Measurements from ENCODE around the gene ADGRB2.
A peak's percentile ranks its signal among the peaks of the same experiment; 100 is the strongest.
"Not testable (repeated sequence)": the region's sequence is repeated elsewhere in the genome, so short reads cannot be mapped to it uniquely, and the experiment has no call there.

The ADGRB2 gene

DNA sequence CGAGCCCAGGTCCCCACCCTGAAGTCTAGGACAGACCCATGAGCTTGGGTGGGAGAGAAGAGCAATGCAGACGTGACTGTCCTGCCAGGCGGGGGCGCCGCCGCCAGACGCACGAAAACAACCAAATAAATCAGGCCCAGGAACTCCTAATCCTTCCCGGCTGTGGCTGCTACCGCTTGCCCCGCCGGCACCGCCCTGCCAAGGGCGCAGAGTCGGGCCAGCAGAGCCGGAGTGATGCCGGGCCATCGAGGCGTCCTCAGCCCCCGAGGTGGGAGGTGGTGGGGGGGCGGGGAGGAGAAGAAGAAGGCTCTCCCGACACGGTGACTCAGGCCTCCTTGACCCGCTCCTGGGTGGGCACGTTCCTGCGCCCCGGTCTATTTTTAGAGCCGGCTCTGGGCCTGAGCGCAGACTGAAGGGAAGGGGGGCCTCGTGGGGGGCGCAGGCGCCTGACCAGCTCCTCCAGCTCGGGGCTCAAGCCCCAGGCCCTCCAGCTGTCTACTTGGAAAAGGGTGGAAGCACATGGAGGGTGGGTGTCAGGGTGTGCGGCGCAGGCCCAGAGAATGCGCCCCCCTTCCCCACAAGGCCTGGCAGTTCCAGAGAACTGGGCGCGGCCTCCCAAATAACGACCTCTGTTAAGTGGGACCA lies 49.6 kb downstream of the ADGRB2 start:
- Histone ChIP-seq H3K36me3 (ENCODE audit: control insufficient read depth, insufficient read depth, low read length) (no peaks in the 10 kb centered on the region), H3K27ac (peak overlapping the region; percentile 36), H3K27me3 (ENCODE audit: control insufficient read depth, insufficient read depth, low read length) (no peaks in the 10 kb centered on the region), H3K4me3 (ENCODE audit: low read depth, low read length) (no peak overlapping the region), H3K9me3 (ENCODE audit: control insufficient read depth, low read length) (no peaks in the 10 kb centered on the region), H3K9ac (no peak overlapping the region), H3K79me2 (no peaks in the 10 kb centered on the region), H2AFZ (peak overlapping the region; percentile 82), H3K4me2 (ENCODE audit: low read length) (peak overlapping the region; percentile 38), H3K4me1 (peaks cover 7% of the 10 kb centered on the region)
- TF ChIP-seq CTCF (IDR thresholded peaks at IDR 0.05), result no peak

- Histone ChIP-seq H3K27me3 (ENCODE audit: control insufficient read depth, insufficient read depth, low read length) (no peaks in the 10 kb centered on the region), H3K9ac (no peak overlapping the region), H3K79me2 (no peaks in the 10 kb centered on the region), H3K27ac (no peak overlapping the region), H2AFZ (no peak overlapping the region), H3K4me1 (no peaks in the 10 kb centered on the region), H3K4me3 (ENCODE audit: low read depth, low read length) (no peak overlapping the region), H3K9me3 (ENCODE audit: control insufficient read depth, low read length) (no peaks in the 10 kb centered on the region), H3K36me3 (ENCODE audit: control insufficient read depth, insufficient read depth, low read length) (no peaks in the 10 kb centered on the region), H3K4me2 (ENCODE audit: low read length) (no peak overlapping the region)
- no peak for TF ChIP-seq CTCF (IDR thresholded peaks at IDR 0.05)
These were observed 51.5 kb downstream of the ADGRB2 start for GRCh38 chr1:31712630-31713029.

DNA sequence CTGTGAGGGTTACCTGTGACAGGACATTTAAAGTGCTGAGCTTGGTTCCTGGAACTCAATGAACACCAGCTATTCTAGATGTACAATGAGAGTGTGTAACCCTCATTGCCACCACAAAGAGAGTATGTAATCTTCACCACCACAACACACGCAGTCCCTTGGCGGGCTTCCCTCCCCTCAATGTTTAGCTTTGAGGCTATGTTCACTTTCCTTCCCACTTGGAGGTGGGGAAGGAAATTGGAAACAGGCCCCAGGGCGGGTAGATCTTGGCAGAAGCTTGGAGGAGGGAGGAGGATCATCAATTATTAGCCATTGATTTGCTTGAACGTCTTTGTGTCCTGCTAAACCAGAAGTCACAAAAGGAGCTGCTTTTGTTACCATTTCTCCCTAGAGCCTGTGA lies 52.1 kb downstream of the ADGRB2 start:
- H3K9me3 ChIP-seq (ENCODE audit: control insufficient read depth, low read length), result no peaks in the 10 kb centered on the region
- no peak overlapping the region for H2AFZ ChIP-seq
- H3K4me3 ChIP-seq (ENCODE audit: low read depth, low read length), result no peak overlapping the region
- no peaks in the 10 kb centered on the region for H3K79me2 ChIP-seq
- no peaks in the 10 kb centered on the region for H3K27me3 ChIP-seq (ENCODE audit: control insufficient read depth, insufficient read depth, low read length)
- H3K4me2 ChIP-seq (ENCODE audit: low read length), result no peak overlapping the region
- H3K27ac ChIP-seq, result no peak overlapping the region
- TF ChIP-seq CTCF (IDR thresholded peaks at IDR 0.05), result no peak
- no peaks in the 10 kb centered on the region for H3K36me3 ChIP-seq (ENCODE audit: control insufficient read depth, insufficient read depth, low read length)
- H3K9ac ChIP-seq, result no peak overlapping the region
- no peaks in the 10 kb centered on the region for H3K4me1 ChIP-seq

DNA sequence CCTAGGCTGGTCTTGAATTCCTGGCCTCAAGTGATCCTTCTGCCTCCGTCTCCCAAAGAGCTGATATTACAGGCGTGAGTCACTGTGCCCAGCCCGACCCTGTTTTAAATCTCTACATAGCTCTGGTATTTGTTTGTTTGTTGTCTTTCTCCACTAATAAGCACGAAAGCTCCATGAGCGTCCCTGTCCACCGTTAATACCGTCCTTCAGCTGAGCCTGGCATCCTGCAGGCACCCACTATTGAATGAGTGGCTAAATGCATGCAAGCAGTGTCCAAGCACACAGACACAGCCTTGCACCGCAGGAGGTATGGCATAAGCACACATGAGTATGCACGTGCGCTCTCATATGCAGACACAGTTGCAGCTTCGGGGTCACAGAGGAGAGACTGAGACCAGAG lies 55.8 kb downstream of the ADGRB2 start:
- Histone ChIP-seq H3K27ac (no peak overlapping the region), H3K9ac (no peak overlapping the region), H3K4me1 (no peaks in the 10 kb centered on the region), H2AFZ (no peak overlapping the region), H3K9me3 (ENCODE audit: control insufficient read depth, low read length) (no peaks in the 10 kb centered on the region), H3K79me2 (no peaks in the 10 kb centered on the region), H3K27me3 (ENCODE audit: control insufficient read depth, insufficient read depth, low read length) (no peaks in the 10 kb centered on the region), H3K4me2 (ENCODE audit: low read length) (no peak overlapping the region), H3K36me3 (ENCODE audit: control insufficient read depth, insufficient read depth, low read length) (no peaks in the 10 kb centered on the region), H3K4me3 (ENCODE audit: low read depth, low read length) (no peak overlapping the region)
- TF ChIP-seq CTCF (IDR thresholded peaks at IDR 0.05), result no peak

- H3K9ac ChIP-seq, result no peak overlapping the region
- no peaks in the 10 kb centered on the region for H3K79me2 ChIP-seq
- H3K4me2 ChIP-seq (ENCODE audit: low read length), result no peak overlapping the region
- H3K4me1 ChIP-seq, result no peaks in the 10 kb centered on the region
- H2AFZ ChIP-seq, result no peak overlapping the region
- no peak overlapping the region for H3K4me3 ChIP-seq (ENCODE audit: low read depth, low read length)
- no peak overlapping the region for H3K27ac ChIP-seq
- H3K36me3 ChIP-seq (ENCODE audit: control insufficient read depth, insufficient read depth, low read length), result no peaks in the 10 kb centered on the region
- no peaks in the 10 kb centered on the region for H3K27me3 ChIP-seq (ENCODE audit: control insufficient read depth, insufficient read depth, low read length)
- no peaks in the 10 kb centered on the region for H3K9me3 ChIP-seq (ENCODE audit: control insufficient read depth, low read length)
- TF ChIP-seq CTCF (IDR thresholded peaks at IDR 0.05), result no peak
These were observed 56.4 kb downstream of the ADGRB2 start for GRCh38 chr1:31707711-31708110.

DNA sequence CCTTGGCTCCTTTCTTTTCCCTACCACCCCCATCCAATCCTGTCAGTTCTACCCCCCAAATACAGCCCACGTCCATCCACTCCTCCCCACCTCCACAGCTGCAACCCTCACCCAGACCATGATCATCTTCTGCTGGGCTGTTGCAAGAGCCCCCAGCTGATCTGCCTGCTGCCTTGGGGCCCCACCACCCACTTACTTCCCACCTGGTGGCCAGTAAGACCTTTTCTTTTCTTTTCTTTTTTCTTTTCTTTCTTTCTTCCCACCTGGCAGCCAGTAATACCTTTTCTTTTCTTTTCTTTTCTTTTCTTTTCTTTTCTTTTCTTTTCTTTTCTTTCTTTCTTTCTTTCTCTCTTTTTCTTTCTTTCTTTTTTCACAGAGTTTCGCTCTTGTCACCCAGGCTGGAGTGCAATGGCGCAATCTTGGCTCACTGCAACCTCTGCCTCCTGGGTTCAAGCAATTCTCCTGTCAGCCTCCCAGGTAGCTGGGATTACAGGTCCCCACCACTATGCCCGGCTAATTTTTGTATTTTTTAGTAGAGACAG lies 57.0 kb downstream of the ADGRB2 start:
- not testable (repeated sequence) for H3K9me3 ChIP-seq (ENCODE audit: control insufficient read depth, low read length); H3K4me1 ChIP-seq; H3K9ac ChIP-seq; H3K4me3 ChIP-seq (ENCODE audit: low read depth, low read length); H3K36me3 ChIP-seq (ENCODE audit: control insufficient read depth, insufficient read depth, low read length); H3K4me2 ChIP-seq (ENCODE audit: low read length); H2AFZ ChIP-seq; H3K79me2 ChIP-seq; H3K27ac ChIP-seq; H3K27me3 ChIP-seq (ENCODE audit: control insufficient read depth, insufficient read depth, low read length)

Data from parathyroid adenoma (tissue), 2 donors.